ENCODE measurements around the gene SPDYE1.
"Not testable (repeated sequence)": the region's sequence is repeated elsewhere in the genome, so short reads cannot be mapped to it uniquely, and the experiment has no call there.

Gene SPDYE1

GRCh38 chr7:43997532-43997931, at the start of gene SPDYE1:
SPDYE1 (plus strand) TSS chr7:43997897; CDS start chr7:43999950, 2,053 bp downstream.
- DNase-seq (ENCODE audit: low spot score), result not testable (repeated sequence)

GRCh38 chr7:43952028-43952427, 45.7 kb upstream of the SPDYE1 start:
- no peak for DNase-seq (ENCODE audit: low spot score)

GRCh38 chr7:43953071-43953470, 44.6 kb upstream of the SPDYE1 start:
- DNase-seq (ENCODE audit: low spot score), result no peak

GRCh38 chr7:43954524-43955228, 43.0 kb upstream of the SPDYE1 start:
- DNase-seq (ENCODE audit: low spot score), result peak; percentile 5

GRCh38 chr7:43956027-43956426, 41.7 kb upstream of the SPDYE1 start:
- DNase-seq (ENCODE audit: low spot score), result no peak

- no peak for DNase-seq (ENCODE audit: low spot score)
Observed at GRCh38 chr7:43960933-43961332, 36.8 kb upstream of the SPDYE1 start.

GRCh38 chr7:43966392-43966791, 31.3 kb upstream of the SPDYE1 start:
- not testable (repeated sequence) for DNase-seq (ENCODE audit: low spot score)

GRCh38 chr7:43968172-43969040, 29.3 kb upstream of the SPDYE1 start:
- DNase-seq (ENCODE audit: low spot score), result not testable (repeated sequence)

GRCh38 chr7:43969586-43969985, 28.1 kb upstream of the SPDYE1 start:
- not testable (repeated sequence) for DNase-seq (ENCODE audit: low spot score)

GRCh38 chr7:43970698-43971097, 27.0 kb upstream of the SPDYE1 start:
- DNase-seq (ENCODE audit: low spot score), result not testable (repeated sequence)

- DNase-seq (ENCODE audit: low spot score), result not testable (repeated sequence)
Observed at GRCh38 chr7:43974033-43974573, 23.6 kb upstream of the SPDYE1 start.

- not testable (repeated sequence) for DNase-seq (ENCODE audit: low spot score)
Observed at GRCh38 chr7:43974725-43975482, 22.8 kb upstream of the SPDYE1 start.

- DNase-seq (ENCODE audit: low spot score), result no peak
Observed at GRCh38 chr7:43977525-43977924, 20.2 kb upstream of the SPDYE1 start.

GRCh38 chr7:43978102-43978501, 19.6 kb upstream of the SPDYE1 start:
- DNase-seq (ENCODE audit: low spot score), result not testable (repeated sequence)

GRCh38 chr7:43982848-43983247, 14.8 kb upstream of the SPDYE1 start:
- not testable (repeated sequence) for DNase-seq (ENCODE audit: low spot score)

GRCh38 chr7:43983736-43984135, 14.0 kb upstream of the SPDYE1 start:
- DNase-seq (ENCODE audit: low spot score), result not testable (repeated sequence)

GRCh38 chr7:43985904-43986864, 11.5 kb upstream of the SPDYE1 start:
- peak; percentile 36 for DNase-seq (ENCODE audit: low spot score)

GRCh38 chr7:43987476-43987875, 10.2 kb upstream of the SPDYE1 start:
- DNase-seq (ENCODE audit: low spot score), result not testable (repeated sequence)

GRCh38 chr7:43990011-43990585, 7.6 kb upstream of the SPDYE1 start:
- DNase-seq (ENCODE audit: low spot score), result not testable (repeated sequence)

GRCh38 chr7:43990829-43991228, 6.9 kb upstream of the SPDYE1 start:
- not testable (repeated sequence) for DNase-seq (ENCODE audit: low spot score)

Measured in hematopoietic multipotent progenitor cell treated with erythropoietin and hydrocortisone succinate and interleukin-3 and kit ligand, for 17 days (in vitro differentiated cells).